Germinal center (tissue), 1 donor: ENCODE results near the gene TMIGD1.

Source experiments
- DNase-seq: peaks from one replicate; pipeline ENCODE4 v3.0.0; 2012; ENCODE audit warnings: mixed read lengths, low spot score

Gene TMIGD1, protein sequence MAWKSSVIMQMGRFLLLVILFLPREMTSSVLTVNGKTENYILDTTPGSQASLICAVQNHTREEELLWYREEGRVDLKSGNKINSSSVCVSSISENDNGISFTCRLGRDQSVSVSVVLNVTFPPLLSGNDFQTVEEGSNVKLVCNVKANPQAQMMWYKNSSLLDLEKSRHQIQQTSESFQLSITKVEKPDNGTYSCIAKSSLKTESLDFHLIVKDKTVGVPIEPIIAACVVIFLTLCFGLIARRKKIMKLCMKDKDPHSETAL

DNA sequence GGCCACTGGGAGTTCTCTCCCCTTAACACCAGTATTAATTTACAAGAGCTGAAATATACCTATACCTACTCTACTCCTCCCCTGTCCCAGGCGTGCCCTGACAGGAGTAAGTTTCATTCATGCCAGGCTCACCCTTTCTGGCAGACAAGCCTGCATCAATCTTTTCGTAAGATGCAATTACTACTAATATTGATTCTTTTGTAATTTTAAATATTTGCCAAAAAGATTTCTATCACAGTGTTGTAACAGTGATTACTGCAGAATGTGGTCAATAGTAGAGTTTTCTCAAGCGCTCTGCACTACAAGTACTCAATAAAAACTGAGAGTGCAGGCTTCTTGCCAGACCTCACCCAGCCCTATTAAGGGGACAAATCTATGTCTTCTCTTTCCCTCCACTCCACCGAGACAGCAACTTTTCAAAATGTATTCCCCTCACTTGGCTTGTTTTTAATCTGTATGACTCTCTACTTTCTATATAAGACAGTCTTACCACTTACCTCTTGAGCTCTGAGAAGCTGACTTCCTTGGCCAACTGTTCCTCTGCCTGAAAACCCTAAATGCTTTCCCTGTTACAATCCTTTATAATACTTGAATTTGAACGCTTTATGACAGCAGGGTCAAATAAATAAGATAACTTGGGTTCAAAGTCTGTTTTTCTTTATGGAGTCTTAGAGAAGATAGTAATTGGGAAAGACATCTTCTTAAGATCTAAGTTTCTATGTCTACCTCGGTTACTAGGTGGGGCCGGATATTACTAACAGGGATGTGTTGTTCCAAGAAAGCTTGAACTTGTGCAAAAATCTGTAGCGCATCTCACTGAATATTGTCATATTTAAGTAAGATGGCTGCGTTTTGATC is at the start of gene TMIGD1:
Gene TMIGD1, minus strand, starts transcription at position 555 of the 858 bp plus-strand sequence. CDS start 1,924 bp downstream, outside the sequence.
- no peak for DNase-seq

DNA sequence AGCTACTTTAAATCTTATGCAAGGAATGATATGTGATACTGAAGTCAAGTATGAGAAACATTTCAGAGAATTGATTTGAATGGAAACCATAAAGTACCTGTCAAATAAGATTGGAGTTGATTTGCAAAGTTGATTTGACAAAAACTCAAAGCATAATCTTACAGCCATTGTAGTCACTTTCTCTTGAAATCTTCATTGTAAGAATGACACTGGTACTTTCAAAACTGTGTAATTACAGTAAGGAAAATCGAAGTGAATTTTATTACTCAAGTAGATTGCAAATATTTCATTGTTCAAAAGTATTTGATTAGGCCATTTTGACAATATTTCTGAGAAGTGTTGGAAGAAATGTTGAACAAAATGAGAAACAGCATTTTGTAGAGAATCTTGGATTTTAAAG is 48.5 kb upstream of the TMIGD1 start:
- DNase-seq: no peak

DNA sequence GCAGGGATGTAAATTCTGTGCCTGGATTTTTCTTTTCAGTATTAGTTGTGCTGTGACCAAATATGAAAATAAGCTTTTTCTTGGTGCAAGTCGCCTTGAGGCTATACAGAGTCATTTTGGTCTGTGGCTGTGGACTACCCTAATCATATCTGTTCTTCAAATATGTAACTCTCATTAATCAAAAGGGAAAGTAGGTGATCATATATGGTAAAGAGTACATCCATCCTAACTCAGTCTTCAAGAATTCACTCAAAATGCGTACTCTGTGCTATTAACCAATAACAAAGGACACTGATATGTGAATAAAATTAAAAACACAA is 47.4 kb upstream of the TMIGD1 start:
- DNase-seq: no peak

DNA sequence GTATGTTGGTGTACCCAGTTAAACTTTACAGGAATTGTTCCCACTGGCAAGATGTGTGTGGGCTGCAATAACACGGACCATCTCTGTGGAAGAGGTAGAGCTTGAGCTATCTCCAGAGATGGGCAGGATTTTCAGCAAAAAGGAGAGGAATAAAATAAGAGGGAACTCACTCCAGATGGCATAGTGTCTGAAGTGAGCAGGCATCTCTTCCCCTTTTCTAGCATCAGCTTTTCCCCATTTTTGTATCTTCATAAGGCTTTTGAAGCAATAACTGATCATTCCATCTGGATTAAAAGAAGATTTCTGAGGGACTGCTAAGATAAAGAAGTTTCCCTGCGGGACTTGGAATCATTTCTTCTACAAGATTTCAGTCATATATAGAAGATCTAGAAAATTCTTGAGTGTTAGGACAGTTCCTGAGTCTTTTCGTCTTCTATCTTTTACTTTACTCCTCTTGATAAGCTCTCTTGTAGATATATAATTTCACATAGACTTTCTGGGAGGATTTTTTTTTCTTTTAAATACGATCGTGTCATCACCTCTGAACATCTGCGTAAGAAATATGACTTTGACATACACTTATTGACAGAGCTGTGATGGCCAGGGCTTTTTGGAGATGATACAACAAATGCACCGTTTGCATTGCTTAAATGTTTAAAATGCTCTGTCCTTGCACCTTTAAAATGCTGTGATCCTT is 46.9 kb upstream of the TMIGD1 start:
- no peak for DNase-seq

DNA sequence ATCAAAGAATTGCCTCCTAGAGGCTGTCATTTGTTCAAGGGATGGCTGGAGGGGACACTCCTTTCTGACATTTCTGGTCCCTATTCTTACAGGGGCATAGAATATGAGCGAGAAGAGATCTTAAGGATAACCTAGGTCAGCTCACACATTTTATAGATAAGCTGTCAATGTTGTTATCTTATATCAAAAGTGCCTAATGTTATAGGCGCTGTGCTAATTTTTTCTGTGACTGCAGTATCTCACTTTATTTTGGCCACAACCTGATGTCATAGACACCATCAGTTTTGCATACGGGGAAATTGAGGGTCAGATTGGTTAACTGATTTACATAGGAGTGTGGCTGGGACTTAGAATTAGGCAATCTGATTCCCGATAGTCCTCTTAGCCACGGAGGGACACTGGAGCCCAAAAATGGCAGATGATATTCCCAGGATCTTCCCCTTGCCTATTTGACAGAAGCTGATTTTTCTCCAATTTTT is 46.1 kb upstream of the TMIGD1 start:
- peak; percentile 52 for DNase-seq

DNA sequence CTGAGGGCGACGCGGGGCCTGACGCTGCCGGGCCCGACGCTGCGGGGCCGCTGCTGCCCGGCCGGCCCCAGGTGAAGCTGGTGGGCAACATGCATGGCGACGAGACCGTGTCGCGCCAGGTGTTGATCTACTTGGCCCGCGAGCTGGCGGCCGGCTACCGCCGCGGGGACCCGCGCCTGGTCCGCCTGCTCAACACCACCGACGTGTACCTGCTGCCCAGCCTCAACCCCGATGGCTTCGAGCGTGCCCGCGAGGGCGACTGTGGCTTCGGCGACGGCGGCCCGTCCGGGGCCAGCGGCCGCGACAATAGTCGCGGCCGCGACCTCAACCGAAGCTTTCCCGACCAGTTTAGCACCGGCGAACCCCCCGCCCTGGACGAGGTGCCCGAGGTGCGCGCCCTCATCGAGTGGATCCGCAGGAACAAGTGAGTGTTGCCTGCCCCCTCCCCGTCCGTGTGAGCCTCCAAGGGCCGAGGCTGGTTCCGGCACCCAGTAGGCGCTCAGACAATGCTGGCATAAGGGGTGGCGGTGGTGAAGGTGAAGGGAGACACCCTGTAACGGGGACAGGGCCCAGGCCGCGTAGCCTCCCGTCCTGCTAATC is 45.5 kb upstream of the TMIGD1 start:
- DNase-seq: peak; percentile 23

DNA sequence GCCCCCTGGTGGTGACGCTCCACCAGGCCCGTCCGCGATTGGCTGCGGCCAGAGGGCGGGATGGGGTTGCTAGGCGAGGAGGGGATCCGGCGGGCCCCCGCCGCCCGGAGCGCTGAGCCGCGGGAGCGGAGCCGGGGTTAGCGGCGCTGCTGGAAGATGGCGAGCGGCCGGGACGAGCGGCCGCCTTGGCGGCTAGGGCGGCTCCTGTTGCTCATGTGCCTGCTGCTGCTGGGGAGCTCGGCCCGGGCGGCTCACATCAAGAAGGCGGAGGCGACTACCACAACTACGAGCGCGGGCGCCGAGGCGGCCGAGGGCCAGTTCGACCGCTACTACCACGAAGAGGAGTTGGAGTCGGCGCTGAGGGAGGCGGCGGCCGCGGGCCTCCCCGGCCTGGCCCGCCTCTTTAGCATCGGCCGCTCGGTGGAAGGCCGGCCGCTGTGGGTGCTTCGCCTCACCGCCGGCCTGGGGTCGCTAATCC is 45.0 kb upstream of the TMIGD1 start, which contains the start of gene CPD:
Gene CPD, plus strand, starts transcription at position 103 of the 478 bp plus-strand sequence. Its CDS starts 54 bp downstream, at position 157.
- peak; percentile 98 for DNase-seq

DNA sequence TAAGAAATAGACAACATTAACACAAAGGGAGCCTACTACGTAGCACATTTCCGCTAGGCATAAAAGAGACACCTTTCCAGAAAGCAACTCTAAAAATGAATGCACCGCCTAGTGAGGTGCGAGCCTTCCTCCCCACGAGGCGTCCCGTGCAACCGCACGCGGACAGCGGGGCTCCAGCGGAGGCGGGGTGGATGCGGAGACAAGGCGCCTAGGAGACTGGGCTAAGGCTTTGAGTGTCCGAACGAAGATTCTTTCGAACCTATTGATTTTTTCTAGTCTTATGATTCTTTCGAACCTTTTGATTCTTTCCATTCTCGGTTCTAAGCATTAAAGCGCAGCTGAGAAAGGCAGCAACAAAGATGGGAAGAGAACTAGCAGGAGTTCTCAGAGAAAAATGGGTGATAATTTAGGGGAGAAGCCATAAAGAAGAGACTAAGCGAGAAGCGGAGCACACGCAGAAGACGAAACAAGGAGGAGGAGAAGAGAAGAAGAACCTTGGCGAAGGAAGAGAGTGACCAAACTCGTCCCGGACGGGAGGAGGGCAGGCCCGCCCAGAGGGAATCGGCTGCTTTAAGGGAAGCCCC is 44.5 kb upstream of the TMIGD1 start:
- DNase-seq: peak; percentile 33

DNA sequence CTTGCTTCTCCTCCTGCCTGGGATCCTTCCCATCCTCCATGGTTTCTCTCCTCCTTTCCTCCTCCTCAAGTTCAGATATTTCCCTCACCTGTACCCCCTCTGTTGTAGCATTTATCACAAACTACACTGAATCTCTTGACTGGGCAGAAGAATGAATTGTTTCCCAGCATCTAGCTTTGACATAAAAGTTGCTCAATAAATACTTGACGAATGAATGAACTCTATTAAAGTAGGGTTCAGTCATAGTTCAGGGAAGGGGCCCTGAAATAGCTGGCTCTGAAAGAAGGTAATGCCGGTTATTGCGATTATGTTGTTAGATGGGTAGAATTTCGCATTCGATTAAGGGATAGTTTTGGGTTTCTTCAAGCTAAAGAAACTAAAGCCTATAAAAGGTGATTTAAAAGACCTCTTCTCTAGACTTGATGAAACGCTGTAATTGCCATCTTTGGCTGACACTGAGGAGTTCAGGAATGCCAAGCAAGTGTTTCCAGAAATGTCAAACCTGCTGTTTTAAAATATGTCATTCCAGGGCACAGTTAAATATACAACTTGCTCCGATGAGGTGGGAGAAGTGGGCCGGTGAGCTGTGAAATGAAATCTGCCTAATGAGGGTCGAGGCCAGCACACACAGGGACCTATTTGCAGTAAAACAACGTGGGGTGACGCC is 43.9 kb upstream of the TMIGD1 start:
- DNase-seq: no peak

DNA sequence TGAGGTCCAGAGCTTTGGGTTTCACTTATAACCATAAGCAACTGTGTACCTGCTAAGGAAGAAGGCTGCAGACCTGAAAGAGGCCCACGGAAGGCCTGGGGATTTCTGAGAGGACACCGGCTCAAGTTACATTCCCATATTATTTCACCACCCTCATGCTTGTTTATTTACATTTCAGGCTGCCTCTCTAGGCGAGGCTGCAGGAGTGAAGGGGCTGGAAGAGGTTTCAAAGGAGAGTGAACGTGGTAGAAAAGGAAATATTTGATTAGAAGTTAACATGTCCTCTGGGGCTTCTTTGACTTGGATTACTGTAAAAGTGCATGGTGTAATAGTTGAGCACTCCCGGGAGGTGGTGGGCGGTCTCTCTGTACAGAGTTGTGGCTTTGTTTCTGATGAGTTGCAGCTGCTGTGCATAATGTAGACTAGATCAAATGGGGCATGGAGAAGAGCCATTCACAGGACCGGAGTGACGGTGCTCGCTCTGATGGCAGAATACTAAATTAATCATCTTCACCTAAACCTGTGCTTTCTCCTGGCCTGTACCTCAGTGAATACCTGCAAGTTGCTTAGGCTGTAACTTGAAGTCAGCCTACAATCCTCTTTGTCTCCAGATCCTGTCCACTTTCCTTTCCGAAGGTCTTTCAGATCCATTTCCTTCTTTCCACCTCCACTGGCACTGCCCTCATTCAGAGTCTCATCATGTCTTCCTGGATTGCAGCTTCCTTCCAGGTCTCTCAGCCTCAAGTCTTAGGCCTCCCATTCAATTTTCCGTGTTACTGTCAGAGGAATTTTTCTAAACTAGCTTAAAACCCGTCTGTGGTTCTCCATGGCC is 43.0 kb upstream of the TMIGD1 start:
- no peak for DNase-seq

DNA sequence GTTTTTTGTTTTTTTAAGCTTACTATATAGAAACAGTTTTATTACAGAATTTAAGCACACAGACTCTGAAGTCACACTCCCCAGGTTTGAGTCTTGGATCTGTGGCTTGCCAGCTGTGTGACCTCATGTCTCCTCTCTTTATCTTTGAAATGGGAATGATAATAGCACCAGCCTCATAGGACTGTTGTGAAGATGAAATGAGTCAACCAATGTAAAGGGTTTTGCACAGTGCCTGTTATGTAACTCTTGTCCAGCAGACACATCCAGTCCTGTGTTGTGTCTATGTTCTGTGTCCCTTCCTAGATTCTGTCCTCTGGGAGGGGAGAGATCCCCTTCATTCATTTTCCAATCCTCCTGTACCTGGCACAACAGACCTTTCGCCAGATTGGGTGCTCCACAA is 41.8 kb upstream of the TMIGD1 start:
- DNase-seq: no peak

DNA sequence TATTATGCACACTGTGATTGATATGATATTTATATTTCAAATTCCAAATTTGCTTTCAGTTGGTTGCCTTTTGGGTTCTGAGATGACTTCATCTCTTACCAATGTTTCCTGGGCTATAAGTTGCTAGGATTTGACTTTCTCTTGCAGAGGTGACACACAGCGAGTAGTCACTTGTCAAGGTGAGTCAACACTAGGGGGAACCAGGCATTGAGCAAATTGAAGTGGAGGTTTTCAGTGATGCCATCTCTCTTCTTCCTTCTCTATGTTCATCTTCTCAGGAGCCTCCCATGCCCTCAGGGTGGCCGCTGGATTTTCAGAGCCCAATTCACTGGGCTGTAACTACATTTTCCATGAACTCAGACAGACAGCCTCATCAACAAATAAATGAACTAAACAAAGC is 38.9 kb upstream of the TMIGD1 start:
- DNase-seq: no peak

DNA sequence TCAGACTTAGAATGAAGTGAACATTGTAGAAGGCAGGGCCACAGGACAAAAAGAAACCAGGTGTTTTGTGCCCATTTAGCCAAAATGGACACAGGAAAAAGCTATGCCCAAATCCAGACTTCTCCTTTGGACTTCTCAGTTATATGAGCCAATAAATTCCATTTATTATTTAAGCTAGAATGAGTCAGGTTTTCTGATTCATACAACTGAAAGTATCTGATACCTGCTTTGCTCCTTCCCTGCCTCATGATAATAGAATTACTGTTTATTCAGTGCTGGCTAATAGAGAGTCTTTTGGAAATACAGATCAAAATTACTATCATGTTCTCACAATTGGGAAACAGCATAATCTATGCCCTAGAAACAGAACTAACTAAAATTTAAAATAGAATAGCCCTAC is 36.1 kb upstream of the TMIGD1 start:
- DNase-seq: no peak

DNA sequence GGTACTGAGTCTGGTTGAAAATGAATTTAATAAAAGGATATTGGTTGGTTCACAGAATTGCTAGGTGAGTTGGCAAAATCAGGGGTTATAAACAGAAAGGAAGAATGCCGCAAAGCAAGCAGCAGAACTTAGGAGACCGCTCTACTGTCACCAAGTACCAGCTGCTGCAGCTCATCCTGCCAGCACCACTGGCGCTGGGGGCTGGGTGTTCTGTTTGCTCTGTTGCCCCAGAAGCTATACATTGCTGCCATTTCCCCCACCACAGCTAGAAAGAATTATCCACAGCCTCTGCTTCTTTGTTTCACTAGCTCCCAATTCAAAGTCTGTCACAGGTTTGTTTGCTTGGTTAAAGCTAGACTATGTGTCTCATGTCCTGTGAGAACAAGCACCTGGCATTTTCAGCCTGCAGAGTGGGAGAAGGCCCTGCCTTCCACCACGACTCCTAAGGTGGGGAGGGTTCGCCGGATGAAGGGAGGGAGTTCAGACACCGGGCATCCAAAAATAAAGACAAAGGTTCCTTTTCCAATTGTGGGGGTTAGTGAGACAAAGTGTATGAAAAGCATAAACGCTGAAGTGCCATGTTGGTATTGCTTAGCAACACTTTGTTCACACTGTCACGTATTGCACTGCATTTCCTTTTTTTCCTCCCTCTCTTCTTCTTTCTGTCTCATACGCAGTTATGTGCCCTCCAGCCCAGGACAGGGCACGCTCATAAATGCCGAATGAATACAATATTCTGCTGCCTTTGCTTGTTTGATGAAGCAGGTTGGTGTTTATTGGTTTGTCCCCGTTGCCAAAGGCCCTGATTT is 35.3 kb upstream of the TMIGD1 start:
- DNase-seq: no peak

DNA sequence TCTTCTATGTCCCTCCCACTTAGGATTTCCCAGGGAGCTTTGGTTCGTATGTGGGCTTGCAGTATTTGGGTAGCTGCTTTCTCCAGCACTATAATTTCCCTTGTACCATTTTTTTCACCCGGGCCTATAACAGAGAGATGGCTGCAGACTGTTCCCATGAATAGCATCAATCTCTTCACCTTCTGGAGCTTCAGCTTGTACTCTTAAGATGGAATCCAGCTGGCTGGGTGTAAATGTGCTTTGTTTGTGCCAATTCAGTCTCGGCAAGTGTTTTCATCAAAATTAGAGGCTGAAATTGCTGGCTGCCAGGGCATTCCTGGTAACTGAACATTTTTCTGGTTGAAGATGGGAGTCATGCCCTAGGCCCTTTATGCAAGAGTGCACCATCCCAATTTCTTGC is 32.7 kb upstream of the TMIGD1 start:
- DNase-seq: no peak

DNA sequence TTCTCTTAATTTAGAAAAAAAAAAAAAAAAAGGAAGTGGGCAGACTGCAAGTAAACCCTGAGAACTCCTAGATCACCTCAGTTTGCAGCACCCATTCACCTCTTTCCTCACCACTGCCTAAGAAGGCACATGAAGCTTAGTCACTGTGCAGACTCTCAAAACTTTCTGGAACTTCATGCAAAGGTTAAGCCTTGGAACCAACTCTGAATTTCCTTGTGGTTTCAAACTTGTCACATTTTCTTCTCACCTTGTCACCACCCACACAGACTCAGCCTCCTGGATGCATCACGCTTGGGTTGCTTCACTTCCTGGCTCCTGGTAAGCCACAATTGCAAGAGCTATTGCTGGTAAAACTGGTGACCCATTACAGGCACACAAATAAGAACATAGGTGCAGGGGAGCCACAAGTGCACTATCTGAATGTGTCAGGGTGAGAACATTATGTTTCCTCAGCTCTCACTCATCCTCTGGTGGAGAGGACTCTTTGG is 29.9 kb upstream of the TMIGD1 start:
- peak; percentile 54 for DNase-seq

DNA sequence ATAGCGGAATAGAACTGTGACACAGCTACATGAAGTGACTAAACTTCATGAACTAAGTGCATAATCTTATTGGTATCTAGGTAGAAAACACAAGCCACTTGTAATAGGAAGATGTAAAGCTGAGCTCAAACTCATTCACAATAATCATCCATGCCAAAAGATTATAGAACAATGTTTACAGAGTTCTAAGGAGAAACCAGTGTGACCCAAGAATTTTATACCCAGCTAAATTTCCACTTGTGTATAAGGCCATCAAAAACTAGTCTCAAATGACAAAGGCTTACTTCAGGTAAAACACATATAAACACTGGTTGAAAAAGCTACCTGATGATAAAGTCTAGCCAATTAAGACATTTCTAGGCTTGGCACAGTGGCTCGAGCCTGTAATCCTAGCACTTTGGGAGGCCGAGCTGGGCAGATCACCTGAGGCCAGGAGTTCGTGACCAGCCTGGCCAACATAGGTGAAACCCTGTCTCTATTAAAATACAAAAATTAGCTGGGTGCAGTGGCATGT is 28.0 kb upstream of the TMIGD1 start:
- no peak for DNase-seq

DNA sequence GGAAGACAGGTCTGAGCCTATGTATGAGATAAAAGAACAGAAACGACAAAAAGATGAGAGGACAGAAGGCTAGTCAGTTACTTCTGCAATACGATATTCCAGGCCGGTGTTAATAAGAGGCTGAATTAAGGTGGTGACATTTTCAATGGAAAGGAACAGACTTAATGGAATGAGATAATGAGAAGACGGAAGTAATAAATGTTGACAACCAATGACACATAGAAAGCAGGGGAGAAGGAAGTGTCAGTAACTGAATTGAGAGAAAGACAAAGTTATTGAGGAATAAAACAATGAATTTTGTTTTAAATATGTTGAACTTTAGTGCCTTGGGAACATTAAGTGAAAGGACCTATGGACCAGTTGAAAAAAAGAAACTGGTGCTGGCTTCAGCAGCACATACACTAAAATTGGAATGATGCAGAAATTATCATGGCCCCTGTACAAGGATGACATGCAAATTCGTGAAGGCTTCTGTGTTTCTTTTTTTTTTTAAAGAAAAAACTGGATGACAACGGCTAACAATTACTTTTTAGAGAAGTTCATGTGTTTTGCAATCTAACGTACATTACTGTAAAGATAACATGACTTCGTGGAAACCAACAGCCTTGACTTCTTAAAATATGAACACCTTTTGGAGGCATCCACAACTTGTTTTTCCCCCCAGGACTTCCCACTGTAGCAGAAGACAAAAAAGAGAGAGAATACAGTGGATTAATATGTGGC is 26.4 kb upstream of the TMIGD1 start:
- no peak for DNase-seq
